K562 (cell line): Measurements from ENCODE around the gene CPZ. TPM values are rescaled to one million over a fixed set of nuclear protein-coding genes. Genes with fewer than 3 reads are reported as not detected.

Experiments used
- BMI1 ChIP-seq: fragments of 150-350 bp; IDR thresholded peaks from 2 replicates; pipeline ENCODE4 v1.6.1; 2014; ENCODE audit warnings: low read length
- CREB1 ChIP-seq, 2 experiments: sonication (generic) in 1 of 2; formaldehyde crosslinking in 1 of 2; IDR thresholded peaks; 2 replicates each; pipeline versions ENCODE4 v1.6.1 to v1.8.0; 2012 to 2022; ENCODE audit warnings: inconsistent platforms in 1 of 2, mild to moderate bottlenecking in 1 of 2, missing genetic modification reagents in 1 of 2, moderate library complexity in 1 of 2
- ELF2 ChIP-seq: fragments of 250-450 bp; sonication (Bioruptor Pico); IDR thresholded peaks from 2 replicates; pipeline ENCODE4 v1.5.0; 2021; ENCODE audit warnings: mild to moderate bottlenecking
- EP300 ChIP-seq: IDR thresholded peaks from 2 replicates; pipeline ENCODE4 v1.6.1; 2012; ENCODE audit warnings: low read length, improper control_type of control experiment
- ETV1 ChIP-seq: fragments of 450-650 bp; conservative IDR thresholded peaks from 2 replicates; pipeline ENCODE4 v1.6.1; 2016; ENCODE audit warnings: missing genetic modification characterization, control low read depth, low read depth, missing compliant biosample characterization
- FOXA3 ChIP-seq, 2 experiments: fragments of 450-650 bp in 1 of 2; sonication (generic) in 1 of 2; formaldehyde crosslinking; IDR thresholded peaks in 1 of 2; conservative IDR thresholded peaks in 1 of 2; 2 replicates each; pipeline versions ENCODE4 v1.4.0 to v1.8.0; 2020 to 2022; ENCODE audit warnings: mild to moderate bottlenecking in 2 of 2, missing genetic modification reagents in 1 of 2
- FOXJ3 ChIP-seq: sonication (generic); formaldehyde crosslinking; IDR thresholded peaks from 2 replicates; pipeline ENCODE4 v1.4.0; 2020; ENCODE audit warnings: mild to moderate bottlenecking, missing genetic modification reagents
- HMGXB4 ChIP-seq: sonication (generic); formaldehyde crosslinking; IDR thresholded peaks from 2 replicates; pipeline ENCODE4 v1.8.1; 2023; ENCODE audit warnings: mild to moderate bottlenecking, missing genetic modification reagents
- JUNB ChIP-seq: fragments of 450-650 bp; formaldehyde crosslinking; conservative IDR thresholded peaks from 2 replicates; pipeline ENCODE4 v1.4.0; 2020; ENCODE audit warnings: mild to moderate bottlenecking
- MYNN ChIP-seq, 2 experiments: sonication (generic); formaldehyde crosslinking in 1 of 2; IDR thresholded peaks; 2 replicates each; pipeline versions ENCODE4 v1.5.0 to v1.6.1; 2016 to 2020; ENCODE audit warnings: antibody characterized with exemption in 1 of 2, missing genetic modification reagents in 1 of 2
- SRSF9 ChIP-seq: fragments of 200-400 bp; formaldehyde crosslinking; IDR thresholded peaks from 2 replicates; pipeline ENCODE4 v1.6.1; 2017; ENCODE audit warnings: low read depth, low read length, borderline replicate concordance
- SUPT5H ChIP-seq: fragments of 450-650 bp; IDR thresholded peaks from 2 replicates; pipeline ENCODE4 v1.6.1; 2016
- TAF15 ChIP-seq: fragments of 200-400 bp; formaldehyde crosslinking; IDR thresholded peaks from 2 replicates; pipeline ENCODE4 v1.6.1; 2017; ENCODE audit warnings: mild to moderate bottlenecking, low read depth, low read length, moderate library complexity
- XRCC3 ChIP-seq: fragments of 450-650 bp; IDR thresholded peaks from 2 replicates; pipeline ENCODE4 v1.6.1; 2017; ENCODE audit warnings: mild to moderate bottlenecking, moderate library complexity
- ZC3H8 ChIP-seq: fragments of 450-650 bp; IDR thresholded peaks from 2 replicates; pipeline ENCODE4 v1.6.1; 2017
- ZKSCAN1 ChIP-seq: fragments of 150-350 bp; IDR thresholded peaks from 2 replicates; pipeline ENCODE4 v1.6.1; 2016; ENCODE audit warnings: low read depth, low read length
- ZNF224 ChIP-seq: sonication (generic); formaldehyde crosslinking; IDR thresholded peaks from 2 replicates; pipeline ENCODE4 v1.8.0; 2022; ENCODE audit warnings: mild to moderate bottlenecking, missing genetic modification reagents
- ZNF274 ChIP-seq: IDR thresholded peaks from 2 replicates; pipeline ENCODE4 v1.6.1; 2011; ENCODE audit warnings: low read depth, mild to moderate bottlenecking, low read length, moderate library complexity, borderline replicate concordance
- ZNF589 ChIP-seq: fragments of 200-800 bp; sonication (Bioruptor generic); IDR thresholded peaks from 2 replicates; pipeline ENCODE4 v1.6.1; 2016; ENCODE audit warnings: low read depth, missing genetic modification characterization, missing compliant biosample characterization
- polyA plus RNA-seq, 8 experiments: library from polyadenylated mRNA; depleted of rRNA in 4 of 8; stranded (reverse) in 5 of 8; unstranded in 3 of 8; fragments of >200 nt; fragmentation: Nextera tagmentation in 2 of 8; fragmentation: Illumina TruSeq in 1 of 8; extraction: Ambion mirVana in 2 of 8; extraction: Trizol in 1 of 8; gene quantifications; 2 replicates each; pipeline versions ENCODE4 v1.2.1 to v1.2.3, GENCODE V29; 2011 to 2014; ENCODE audit warnings: inconsistent platforms in 1 of 8, missing spikeins in 1 of 8
- total RNA-seq, 7 experiments: library from RNA; depleted of rRNA in 6 of 7; stranded (reverse); fragments of >200 nt in 6 of 7; fragmentation: Illumina TruSeq in 2 of 7; extraction: Trizol in 2 of 7; gene quantifications; 2 replicates each; pipeline versions ENCODE4 v1.2.1 to v1.2.3, GENCODE V29; 2011 to 2021; ENCODE audit warnings: low replicate concordance in 1 of 7
- TF ChIP-seq, protein P1 (sequence below): fragments of 250-450 bp; sonication (Bioruptor Pico); IDR thresholded peaks from 2 replicates; pipeline ENCODE4 v1.4.0; 2020

Gene CPZ
- total and polyA plus RNA-seq, 9 of the 15 experiments (the other 6 are each of a cell fraction or from before 2014, with no cell fraction given): 0.06 to 2.2 (median 1.2) TPM; not detected in 1

DNA sequence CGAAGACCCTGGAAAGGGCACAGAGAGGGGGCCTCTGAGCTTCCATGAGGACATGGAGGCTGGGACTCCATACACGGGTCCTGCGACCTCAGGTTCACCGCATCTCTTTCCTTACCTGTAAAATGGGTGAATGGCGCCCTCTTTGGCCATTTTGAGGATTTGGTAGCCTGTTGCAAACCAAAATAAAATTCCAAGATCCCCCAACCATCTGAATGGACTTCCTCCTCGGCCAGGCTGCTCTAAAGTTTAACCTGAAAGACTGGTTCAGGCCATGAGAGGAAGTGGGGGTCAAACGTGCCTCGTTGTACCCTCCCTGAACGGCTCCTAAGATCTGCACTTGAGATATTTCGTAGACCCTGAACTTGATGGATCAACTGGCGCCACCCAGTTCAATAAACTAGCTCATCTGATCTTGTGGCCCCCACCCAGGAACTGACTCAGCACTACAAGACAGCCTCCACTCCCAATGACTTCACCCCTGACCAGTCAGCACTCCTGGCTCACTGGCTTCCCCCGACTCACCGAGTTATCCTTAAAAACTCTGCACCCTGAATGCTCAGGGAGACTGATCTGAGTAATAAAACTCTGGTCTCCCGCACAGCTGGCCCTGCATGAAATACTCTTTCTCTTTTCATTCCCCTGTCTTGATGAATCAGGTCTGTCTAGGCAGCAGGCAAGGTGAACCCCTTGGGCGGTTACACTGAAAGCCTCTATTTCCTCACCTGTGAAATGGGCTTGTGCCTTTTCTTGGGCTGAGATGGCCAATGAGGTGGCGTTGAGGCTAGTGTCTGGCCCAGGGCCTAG is 45.3 kb upstream of the CPZ start (continued):
- TF ChIP-seq, protein P1, sequence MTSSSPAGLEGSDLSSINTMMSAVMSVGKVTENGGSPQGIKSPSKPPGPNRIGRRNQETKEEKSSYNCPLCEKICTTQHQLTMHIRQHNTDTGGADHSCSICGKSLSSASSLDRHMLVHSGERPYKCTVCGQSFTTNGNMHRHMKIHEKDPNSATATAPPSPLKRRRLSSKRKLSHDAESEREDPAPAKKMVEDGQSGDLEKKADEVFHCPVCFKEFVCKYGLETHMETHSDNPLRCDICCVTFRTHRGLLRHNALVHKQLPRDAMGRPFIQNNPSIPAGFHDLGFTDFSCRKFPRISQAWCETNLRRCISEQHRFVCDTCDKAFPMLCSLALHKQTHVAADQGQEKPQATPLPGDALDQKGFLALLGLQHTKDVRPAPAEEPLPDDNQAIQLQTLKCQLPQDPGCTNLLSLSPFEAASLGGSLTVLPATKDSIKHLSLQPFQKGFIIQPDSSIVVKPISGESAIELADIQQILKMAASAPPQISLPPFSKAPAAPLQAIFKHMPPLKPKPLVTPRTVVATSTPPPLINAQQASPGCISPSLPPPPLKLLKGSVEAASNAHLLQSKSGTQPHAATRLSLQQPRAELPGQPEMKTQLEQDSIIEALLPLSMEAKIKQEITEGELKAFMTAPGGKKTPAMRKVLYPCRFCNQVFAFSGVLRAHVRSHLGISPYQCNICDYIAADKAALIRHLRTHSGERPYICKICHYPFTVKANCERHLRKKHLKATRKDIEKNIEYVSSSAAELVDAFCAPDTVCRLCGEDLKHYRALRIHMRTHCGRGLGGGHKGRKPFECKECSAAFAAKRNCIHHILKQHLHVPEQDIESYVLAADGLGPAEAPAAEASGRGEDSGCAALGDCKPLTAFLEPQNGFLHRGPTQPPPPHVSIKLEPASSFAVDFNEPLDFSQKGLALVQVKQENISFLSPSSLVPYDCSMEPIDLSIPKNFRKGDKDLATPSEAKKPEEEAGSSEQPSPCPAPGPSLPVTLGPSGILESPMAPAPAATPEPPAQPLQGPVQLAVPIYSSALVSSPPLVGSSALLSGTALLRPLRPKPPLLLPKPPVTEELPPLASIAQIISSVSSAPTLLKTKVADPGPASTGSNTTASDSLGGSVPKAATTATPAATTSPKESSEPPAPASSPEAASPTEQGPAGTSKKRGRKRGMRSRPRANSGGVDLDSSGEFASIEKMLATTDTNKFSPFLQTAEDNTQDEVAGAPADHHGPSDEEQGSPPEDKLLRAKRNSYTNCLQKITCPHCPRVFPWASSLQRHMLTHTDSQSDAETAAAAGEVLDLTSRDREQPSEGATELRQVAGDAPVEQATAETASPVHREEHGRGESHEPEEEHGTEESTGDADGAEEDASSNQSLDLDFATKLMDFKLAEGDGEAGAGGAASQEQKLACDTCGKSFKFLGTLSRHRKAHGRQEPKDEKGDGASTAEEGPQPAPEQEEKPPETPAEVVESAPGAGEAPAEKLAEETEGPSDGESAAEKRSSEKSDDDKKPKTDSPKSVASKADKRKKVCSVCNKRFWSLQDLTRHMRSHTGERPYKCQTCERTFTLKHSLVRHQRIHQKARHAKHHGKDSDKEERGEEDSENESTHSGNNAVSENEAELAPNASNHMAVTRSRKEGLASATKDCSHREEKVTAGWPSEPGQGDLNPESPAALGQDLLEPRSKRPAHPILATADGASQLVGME: peak; percentile 51; the same call in 1 of the 2 replicates
- TF ChIP-seq TAF15 (no peak), ELF2 (CRISPR knock-in tag) (no peak), HMGXB4 (CRISPR knock-in tag) (no peak), EP300 (no peak; the same call in none of the 2 replicates), CREB1 (IDR thresholded peaks at IDR 0.05) (no peak), CREB1 (CRISPR knock-in tag; IDR thresholded peaks at IDR 0.05) (no peak; the same call in 1 of the 2 replicates), ZNF224 (CRISPR knock-in tag) (no peak), JUNB (CRISPR knock-in tag) (no peak), SRSF9 (no peak), ZNF274 (no peak), MYNN (IDR thresholded peaks at IDR 0.05) (no peak), MYNN (CRISPR knock-in tag; IDR thresholded peaks at IDR 0.05) (no peak), FOXA3 (CRISPR knock-in tag; conservative IDR thresholded peaks at IDR 0.05 in 1 of 2, IDR thresholded peaks at IDR 0.05 in 1 of 2) (no peak), BMI1 (no peak), ZNF589 (CRISPR knock-in tag) (peak; percentile 47; the same call in 1 of the 2 replicates), FOXJ3 (CRISPR knock-in tag) (no peak), ZKSCAN1 (no peak), ETV1 (tag) (peak; percentile 71), XRCC3 (no peak), SUPT5H (no peak), ZC3H8 (no peak)
